GM18909 (cell line): ENCODE results near the gene OR2H1.

Experiments
- ATAC-seq: cut with Tn5 transposase; IDR thresholded peaks from one replicate; pipeline ENCODE4 v1.9.1; 2021; ENCODE audit warnings: mild to moderate bottlenecking; ENCODE audit not compliant: unreplicated experiment, poor library complexity

The OR2H1 gene

DNA sequence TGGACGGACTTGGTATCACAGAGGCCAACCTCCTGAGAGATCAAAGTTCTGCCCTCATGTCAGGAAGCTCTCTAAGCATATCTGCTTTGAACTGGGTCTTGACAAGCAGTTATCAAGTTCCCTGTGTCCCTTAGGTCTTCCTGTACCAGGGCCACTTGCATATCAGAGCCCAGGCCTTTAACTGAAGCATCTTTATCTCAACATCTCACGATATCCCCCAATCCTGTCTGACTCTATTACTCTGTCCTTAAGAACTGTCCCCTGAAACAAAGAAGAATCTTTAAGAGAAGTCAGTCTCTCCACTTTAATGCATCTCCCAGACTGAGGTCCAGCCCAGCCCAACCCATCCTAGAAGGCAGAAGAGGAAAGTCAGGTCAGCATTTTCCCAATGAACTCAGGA is 22.6 kb downstream of the OR2H1 start:
- no peak for ATAC-seq

- no peak for ATAC-seq
Observed at GRCh38 chr6:29483186-29483585, 26.2 kb downstream of the OR2H1 start.

DNA sequence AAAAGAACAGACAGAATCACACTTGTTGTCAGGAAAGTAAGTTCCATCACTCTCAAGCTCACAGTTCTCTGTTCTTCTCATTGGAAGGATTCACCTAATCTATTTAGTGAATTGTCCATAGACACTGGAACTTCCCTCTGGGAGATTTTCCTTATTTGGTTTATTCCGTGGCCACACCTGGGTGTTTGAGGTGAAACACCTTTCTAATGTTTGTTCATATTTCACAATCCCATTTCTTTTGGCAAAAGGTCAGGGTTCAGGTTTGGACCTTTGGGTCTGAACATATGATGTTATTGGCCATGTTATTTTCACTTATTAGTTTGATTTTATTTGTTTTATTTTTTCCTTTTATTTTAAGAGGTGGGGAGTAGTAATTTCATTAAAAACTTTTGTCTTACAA is 26.8 kb downstream of the OR2H1 start:
- ATAC-seq: no peak

- no peak for ATAC-seq
Observed at GRCh38 chr6:29486577-29486976, 29.6 kb downstream of the OR2H1 start.

DNA sequence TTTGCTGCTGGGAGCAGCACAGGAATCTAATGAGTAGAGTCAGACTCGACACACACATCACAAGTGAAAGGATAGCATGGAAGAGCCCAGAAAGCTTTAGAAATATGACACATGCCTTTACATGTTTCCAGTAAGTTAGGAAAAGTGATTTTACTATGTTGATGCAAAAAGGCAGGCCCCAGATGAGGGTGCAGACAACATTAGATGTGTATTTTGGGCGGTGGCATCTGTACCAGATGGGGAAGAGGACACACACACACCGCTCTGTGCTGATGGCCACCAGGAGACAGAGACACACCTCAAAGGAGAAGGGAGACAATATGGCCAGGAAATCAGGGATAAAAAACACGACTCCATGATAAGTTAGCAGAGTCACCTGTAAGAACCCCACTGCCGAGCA is 30.2 kb downstream of the OR2H1 start:
- ATAC-seq: no peak

GRCh38 chr6:29487660-29488059 is 30.7 kb downstream of the OR2H1 start, which contains the start of gene MAS1L:
TSS of gene MAS1L (minus strand) at chr6:29487956. CDS start at chr6:29487902, 54 bp downstream.
- no peak for ATAC-seq

DNA sequence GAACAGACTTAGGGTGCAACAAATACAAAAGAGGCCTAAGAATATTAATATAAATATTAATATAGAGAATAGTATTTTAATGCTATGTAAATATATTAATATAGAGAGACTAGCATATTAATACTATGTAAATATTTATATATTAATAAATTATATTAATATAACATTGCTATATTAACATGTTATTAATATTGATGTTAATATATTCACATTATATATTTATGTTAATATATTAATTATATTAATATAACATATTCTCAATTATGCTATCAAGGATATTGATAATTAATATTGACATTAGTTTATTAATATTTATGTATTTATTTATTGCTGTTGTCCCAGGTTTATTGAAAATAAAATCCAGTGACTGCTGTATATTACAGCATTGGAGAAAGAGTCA is 31.9 kb downstream of the OR2H1 start:
- ATAC-seq: no peak

GRCh38 chr6:29489286-29489685 is 32.3 kb downstream of the OR2H1 start:
- no peak for ATAC-seq

DNA sequence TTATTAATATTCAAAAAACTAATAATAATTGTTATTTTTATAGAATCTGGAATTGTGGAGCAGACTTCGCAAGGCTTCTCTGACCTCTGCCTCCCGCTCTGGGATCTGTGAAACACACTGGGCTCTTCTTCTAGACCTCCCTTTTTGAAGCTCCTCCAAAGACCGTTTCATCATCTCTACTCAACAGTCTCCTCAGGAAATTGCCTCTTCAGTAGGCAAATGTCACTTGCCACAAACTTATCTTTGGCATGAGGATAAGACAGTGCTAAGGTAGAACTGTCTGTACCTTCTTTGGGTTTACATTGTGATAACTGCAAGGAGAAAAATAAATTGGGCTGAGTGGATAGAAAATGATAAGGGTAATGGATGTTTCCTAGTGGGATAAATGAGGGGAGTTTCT is 33.1 kb downstream of the OR2H1 start:
- no peak for ATAC-seq

GRCh38 chr6:29490552-29490951 is 33.6 kb downstream of the OR2H1 start:
- ATAC-seq: no peak

DNA sequence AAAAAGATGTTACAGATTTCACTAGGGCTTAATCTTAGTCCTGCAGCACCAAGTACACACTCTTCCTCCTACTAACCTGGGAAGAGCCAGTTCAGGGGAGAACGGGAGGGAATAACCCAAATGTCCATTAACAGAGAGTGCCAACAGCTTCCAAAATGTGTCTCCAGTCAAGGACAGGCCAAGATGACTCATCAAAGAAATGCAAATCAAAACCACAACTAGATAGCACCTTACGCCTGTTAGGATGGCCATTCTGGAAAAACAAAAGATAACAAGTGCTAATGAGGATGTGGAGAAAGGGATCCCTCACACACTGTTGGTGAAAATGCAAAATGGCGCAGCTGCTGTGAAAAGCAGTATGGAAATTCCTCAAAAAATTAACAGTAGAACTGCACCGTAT is 34.6 kb downstream of the OR2H1 start:
- ATAC-seq: no peak

DNA sequence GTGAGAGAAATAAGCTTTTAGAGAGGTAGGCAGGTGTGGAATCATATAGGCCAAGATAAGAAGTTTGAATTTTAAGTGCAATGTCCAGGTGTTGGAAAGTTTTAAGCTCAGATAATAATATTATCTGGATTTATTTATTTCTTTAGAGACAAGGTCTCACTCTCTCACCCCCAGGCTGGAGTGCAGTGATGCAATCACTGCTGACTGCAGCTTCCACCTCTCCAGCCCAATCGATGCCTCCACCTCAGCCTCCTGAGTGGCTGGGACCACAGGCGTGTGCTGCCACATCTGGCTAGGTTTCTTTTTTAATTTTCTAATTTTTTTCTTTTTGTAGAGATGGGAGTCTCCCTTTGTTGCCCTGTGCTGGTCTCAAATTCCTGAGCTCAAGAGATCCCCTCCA is 36.3 kb downstream of the OR2H1 start:
- no peak for ATAC-seq

DNA sequence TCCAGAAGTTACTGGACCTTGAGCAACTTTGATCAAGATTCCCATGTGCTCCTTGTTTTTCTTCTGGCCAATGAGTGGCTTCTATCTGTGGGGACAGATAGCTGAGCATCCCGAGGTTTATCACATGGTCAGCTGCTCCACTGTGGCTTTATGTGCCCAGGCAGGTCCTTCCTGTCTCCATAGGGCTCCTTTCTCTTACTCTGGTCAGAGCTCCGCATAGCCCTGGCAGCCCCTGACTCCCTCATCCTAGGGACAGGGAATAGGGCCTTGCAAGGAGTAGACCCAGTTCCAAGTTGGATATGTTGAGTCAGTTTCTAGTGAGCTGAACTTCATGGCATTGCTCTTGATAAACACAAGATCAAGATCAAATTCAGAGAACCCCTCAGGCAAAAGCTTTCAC is 37.2 kb downstream of the OR2H1 start:
- ATAC-seq: no peak

DNA sequence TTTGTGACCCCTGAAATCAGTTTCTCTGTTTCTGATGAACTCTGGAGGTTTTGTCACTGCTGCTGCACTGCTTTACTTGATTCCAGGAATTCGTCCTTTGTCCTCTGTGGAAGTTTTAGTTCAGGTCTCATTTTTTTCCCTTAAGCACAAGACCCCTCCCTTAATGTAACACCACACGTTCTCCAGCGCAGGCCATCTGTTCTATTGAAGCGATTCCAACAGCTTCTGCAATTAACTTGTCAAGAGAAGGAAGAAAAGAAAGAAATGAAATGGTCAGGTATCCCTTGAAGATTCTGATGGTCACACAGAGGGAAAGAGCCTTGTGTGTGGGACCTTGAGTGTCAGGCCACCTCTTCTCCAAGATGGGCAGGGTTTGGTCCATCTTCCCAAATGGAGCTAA is 38.6 kb downstream of the OR2H1 start:
- ATAC-seq: no peak

GRCh38 chr6:29496961-29497360 is 40.0 kb downstream of the OR2H1 start:
- ATAC-seq: no peak

- ATAC-seq: no peak
Observed at GRCh38 chr6:29499704-29500103, 42.7 kb downstream of the OR2H1 start.

- no peak for ATAC-seq
Observed at GRCh38 chr6:29500594-29500993, 43.6 kb downstream of the OR2H1 start.

GRCh38 chr6:29501106-29501505 is 44.2 kb downstream of the OR2H1 start:
- ATAC-seq: no peak

DNA sequence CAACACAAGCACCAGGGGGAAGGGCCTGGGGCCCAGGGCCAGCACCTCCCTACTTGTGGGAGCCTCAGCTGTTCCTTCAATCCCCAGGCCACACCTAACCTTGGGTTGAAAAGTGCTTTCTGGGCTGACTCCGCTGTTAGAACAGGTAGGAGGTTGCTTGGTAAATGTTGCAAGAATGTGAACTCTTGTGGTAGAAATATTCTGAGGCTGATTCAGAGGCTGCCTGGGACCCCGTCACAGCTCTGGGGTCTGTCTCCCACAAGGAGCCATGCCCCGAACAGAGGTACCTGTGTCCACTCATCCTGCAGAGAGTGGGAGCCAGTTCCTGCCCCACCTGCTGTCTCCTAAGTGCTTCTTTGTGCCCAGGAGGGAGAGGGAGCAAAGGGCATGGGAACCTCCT is 45.2 kb downstream of the OR2H1 start:
- ATAC-seq: no peak

DNA sequence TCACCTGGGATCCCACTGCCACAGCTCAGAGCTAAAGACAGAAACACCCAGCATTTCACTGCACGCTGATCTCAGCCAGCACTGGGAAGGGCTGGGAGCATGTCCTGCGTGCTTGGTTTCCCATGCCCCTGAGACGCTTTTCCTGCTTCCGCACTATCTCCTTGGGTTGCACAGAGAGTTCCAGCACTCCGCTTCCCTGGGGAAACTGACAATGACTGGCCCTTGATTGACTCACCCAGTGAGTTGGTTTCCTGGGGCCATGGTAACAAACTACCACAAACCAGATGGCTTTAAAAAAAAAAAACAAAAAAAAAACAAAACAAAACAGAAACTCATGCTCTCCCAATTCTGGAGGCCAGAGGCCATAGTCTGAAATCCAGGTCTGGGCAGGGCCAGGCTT is 45.6 kb downstream of the OR2H1 start:
- no peak for ATAC-seq

- ATAC-seq: no peak
Observed at GRCh38 chr6:29504961-29505360, 48.0 kb downstream of the OR2H1 start.

- no peak for ATAC-seq
Observed at GRCh38 chr6:29505808-29506207, 48.9 kb downstream of the OR2H1 start.

DNA sequence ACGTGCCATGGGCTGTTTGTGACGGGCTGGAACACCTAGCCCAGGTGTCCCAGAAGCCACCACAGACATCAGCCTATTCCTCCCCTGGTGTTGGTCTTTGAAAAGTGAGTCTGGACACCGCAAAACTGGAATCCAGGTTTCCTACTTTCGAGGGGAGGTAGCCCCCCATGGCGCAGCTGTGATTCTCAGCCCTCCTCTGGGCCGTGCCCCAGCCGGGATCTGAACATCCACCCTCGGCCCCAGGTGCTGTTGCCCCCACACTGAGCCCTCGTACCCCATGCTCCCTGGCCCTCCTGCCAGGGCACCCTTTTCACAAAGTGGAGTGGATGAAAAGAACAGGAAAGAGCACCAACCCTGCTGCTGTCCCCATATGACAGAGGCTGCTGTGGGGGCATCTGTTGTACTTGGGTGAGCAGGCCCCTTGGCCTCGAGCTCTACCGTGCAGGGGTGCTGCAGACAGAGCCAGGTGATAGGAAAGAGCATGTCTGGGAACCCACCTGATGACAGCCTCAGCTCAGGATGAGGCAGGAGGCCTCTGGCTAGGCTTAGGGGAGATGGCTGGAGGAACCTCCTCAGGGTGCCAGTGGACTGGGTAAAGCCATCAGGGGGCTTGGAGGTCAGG is 49.6 kb downstream of the OR2H1 start:
- no peak for ATAC-seq
